HuH-7 (cell line): ENCODE results near the gene CRTC1.

ENCODE experiments used
- DNase-seq: peaks from one replicate; pipeline ENCODE4 v3.0.0; 2011; ENCODE audit warnings: low spot score

Gene CRTC1, protein sequence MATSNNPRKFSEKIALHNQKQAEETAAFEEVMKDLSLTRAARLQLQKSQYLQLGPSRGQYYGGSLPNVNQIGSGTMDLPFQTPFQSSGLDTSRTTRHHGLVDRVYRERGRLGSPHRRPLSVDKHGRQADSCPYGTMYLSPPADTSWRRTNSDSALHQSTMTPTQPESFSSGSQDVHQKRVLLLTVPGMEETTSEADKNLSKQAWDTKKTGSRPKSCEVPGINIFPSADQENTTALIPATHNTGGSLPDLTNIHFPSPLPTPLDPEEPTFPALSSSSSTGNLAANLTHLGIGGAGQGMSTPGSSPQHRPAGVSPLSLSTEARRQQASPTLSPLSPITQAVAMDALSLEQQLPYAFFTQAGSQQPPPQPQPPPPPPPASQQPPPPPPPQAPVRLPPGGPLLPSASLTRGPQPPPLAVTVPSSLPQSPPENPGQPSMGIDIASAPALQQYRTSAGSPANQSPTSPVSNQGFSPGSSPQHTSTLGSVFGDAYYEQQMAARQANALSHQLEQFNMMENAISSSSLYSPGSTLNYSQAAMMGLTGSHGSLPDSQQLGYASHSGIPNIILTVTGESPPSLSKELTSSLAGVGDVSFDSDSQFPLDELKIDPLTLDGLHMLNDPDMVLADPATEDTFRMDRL

DNA sequence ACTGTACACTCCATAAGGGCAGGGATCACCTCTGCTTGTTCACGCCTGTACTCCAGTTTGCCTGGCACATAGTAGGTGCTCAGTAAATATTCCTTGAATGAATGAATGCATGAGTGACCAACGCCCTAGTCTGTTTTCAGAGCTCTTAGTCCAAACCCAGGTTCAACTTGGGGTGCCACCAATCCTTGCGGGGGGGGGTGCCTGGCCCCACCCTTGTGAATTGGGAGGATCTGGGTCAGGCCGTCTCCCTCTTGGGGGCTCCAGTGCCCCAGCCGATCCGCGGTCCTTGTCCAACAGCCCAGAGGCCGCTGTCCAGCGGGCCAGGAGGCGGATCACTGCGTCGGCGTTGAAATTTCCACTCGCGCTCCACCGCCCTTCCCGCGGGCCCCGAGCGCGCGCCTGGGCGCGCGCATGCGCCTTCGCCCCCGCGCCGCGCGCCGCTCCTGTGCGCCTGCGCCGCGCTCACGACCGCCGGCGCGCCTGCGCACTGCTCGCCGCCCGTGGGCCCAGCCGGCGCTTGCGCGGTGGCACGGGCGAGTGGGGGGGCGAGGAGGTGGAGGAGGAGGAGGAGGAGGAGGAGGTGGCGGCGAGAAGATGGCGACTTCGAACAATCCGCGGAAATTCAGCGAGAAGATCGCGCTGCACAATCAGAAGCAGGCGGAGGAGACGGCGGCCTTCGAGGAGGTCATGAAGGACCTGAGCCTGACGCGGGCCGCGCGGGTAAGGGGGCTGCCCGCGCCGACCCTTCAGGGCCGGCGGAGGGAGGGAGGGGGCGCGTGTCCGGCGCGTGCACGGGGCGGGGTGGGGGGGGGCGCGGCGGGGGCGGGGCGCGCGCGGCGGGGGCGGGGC lies at the start of gene CRTC1:
CRTC1 (plus strand) TSS at position 572 of the 849 bp plus-strand sequence; CDS start at position 595, 23 bp downstream.
- DNase-seq = peak; percentile 98

DNA sequence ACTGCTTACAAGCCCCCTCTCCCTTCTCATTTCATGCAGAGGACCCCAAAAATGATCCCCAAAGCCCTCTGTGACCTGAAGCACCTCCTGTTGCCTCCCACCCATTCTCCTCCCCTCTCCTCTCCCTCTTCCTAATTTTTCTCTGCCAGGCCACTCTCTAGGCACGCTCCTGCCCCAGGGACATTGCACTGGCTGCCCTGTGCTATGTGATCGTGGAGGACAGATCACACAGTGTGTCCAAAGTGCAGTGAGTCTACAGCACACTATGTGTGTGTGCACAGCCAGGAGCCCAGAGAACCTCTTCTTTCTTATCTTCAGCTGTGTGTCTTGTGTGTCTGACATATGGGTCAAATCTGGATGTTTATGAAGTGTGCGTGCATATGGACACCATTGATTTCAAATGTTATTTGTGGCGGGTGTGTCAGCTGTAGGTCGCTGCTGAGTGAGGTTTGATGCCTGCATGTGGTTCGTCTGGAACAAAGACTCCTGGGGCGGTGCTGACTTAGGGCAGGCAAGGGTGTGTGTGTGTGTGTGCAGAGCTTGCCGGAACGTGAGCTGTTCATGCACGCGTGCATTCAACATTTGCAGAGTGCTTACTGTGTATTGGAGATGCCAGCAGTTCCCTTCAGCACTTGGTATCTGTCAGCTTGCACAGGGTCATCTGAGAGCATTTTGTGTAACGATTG lies 48.7 kb upstream of the CRTC1 start:
- no peak for DNase-seq

DNA sequence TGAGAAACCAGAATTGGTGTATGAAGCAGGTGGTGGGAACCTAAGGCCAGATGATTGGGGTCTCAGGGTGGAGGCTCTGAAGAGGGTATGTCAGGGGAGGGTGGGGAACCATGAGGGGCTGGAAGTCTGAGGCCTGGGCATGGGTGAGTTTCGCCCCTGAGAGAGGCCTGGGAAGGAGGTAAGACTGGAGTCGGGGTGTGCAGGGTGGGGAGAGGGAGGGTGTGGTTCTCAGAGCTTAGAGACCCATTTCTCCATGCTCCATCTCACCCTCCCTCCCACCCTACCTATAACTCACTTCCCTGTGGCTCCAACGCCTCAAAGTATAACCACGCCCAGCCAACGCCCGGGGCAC lies 47.7 kb upstream of the CRTC1 start:
- DNase-seq = no peak

DNA sequence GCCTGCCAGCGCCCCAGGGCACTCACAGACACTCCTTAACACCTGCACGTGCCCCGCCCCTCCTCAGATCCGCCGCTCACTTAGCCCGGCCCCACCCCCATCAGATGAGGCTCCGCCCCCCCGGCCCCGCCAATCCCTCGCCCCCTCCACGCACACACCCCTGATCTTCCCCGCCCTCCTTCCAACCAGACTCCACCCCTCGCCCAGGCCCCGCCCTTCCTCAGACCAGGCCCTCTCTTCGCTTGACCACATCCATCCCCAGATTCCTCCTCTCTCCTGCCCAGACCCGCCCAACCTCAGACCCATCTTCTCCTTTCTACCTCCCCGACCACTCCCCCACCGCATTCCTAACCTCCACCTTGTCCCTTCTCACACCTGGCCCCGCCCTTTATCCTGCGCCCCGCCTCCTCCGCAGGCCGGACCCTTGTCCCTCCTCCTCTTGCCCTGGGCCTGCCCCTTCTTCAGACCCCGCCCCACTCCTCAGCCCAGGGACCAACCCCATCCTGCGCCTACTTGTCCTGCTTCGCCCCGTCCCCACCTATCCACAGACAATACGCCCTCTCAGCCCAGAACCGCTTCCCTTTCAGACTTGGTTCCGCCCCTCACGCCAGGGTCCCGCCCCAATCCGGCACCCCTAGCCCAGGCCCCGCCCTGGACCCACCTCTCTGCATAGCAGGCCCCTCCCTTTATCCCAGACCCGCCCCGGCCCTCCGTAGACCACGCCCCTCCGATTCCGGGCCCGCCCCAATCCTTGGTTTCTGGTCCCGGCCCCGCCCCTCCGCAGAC lies 47.1 kb upstream of the CRTC1 start:
- DNase-seq = peak; percentile 79

DNA sequence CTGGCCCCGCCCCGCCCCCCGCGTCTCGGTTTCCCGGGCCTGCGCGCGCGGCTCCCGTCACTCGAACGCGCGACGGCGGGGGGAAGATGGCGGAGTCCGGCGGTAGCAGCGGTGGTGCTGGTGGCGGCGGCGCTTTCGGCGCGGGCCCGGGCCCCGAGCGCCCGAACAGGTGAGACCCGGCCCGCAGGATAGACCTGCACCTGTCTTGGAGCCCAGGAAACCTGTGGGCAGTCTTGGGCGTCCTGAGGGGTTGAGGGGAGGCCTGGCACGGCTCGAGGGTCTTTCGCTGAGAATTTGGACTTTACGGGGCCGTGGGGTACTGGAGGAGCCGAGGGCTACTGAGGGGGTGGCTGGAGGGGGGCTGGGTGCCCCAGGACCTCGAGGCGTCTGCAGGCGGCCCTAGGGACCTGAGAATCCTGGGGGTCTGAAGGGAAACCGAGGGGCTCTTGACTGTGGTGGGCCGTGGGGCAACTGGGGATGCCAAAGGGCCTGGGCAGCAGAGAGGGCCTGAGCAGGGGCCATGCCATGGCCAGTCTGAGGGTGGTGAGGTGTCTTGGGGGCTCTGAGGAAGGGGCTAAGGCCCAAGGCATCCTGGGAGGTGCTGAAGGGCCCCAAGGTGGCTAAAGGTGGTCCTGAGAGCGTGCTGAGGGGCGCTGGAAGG lies 46.4 kb upstream of the CRTC1 start, which contains the start of gene KLHL26:
KLHL26 (plus strand) TSS at position 60 of the 661 bp plus-strand sequence; CDS start at position 87, 27 bp downstream.
- DNase-seq = no peak

DNA sequence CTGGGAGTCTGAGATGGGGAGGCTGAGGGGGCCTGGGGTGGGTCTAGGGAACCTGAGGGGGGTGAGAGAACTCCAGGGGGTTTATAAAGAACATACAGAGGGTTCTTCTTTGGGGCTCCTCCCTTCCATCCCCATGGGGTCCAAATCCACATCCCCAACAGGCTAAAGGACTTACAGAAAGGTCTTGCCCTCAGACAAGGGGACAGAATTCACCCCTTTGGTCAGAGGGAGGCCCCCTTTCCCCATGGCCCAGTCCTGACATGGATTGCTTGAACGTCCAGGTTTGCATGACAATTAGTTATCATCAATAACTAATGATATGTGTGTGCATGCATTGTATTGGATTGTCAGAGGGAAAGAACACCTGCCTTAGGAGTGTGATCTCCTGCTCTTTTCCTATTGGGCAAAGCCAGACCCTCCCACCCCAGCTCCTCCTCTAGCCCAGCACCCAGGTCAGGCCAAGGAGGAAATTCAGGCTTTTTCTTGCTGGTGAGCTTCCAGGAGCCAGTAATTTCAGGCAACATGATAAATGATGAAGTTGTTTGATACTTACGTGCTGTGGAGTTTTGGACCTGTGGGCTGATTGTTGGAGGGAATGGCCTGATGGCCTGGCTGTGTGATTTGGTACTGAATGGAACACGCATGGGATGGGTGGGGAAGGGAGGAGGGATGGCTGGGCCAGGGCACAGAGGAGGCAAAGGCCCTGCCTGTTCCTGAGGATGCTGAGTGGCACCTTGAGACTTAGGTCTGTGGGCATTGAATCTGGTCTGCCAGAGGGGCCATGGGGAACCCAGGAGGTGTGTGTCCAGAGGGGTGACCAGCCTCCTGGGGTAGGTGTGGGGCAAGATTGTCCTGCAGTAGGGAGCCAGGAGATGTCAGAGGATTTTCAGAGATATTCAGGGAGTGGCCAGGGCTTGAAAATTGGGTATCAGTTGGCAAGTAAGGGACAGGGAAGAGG lies 45.5 kb upstream of the CRTC1 start:
- no peak for DNase-seq

DNA sequence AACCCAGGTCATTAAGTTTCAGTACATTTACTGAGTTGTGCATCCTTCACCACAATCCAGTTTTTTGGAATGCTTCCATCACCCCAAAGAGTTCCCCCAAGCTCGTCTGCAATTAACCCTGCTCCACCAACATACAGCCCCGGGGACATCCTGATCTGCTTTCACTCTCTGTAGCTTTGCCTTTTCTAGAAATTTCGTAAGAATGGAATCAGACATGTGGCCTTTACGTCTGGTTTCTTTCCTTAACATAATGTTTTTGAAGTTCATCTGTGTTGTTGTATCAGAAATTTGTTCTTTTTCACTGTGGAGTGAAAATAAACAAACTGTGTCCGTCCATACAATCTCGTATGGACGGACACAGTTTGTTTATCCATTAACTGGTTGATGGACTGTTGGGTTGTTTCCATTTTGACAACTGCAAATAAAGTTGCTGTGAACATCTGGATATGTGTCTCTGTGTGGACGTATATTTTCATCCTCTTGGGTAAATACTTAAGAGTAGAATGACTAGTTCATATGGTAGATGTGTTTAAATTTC lies 43.7 kb upstream of the CRTC1 start:
- no peak for DNase-seq

DNA sequence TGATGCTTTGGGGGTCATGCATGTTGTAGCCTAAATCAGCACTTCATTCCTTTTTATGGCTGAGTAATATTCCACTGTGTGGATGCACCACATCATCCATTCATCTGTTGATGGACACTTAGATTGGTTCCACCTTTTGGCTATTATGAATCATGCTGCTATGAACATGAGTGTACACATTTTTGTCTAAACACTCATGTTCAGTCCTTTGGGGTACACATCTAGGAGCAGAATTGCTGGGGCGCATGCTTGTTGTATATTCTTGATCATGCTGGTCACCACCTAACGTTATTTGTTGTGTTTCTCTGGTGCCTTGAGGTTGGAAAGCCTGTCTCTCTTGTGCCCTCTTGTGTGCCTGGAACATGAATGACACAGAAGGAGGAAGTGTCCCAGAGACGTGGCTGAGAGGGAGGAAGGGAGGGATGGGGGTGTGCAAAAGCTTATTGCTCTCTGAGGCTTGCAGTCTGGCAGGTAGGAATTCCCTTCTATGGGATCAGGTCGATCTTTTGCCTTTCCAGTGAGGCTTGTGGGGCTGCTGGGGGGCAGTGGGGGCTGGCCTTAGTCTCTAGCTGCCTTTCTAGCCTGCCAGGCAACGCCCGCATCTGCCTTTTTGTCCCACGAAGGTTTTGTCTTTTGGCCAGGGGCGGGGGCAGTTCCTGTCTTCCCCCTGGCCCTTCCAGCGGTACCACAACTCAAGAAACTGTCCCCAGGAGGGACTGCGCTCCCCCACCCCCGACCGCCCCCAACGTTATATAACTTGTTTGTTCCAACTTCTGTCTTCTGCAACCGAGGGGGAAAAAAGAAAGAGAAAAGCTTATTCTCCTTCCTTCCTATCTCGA lies 39.1 kb upstream of the CRTC1 start:
- peak; percentile 47 for DNase-seq

DNA sequence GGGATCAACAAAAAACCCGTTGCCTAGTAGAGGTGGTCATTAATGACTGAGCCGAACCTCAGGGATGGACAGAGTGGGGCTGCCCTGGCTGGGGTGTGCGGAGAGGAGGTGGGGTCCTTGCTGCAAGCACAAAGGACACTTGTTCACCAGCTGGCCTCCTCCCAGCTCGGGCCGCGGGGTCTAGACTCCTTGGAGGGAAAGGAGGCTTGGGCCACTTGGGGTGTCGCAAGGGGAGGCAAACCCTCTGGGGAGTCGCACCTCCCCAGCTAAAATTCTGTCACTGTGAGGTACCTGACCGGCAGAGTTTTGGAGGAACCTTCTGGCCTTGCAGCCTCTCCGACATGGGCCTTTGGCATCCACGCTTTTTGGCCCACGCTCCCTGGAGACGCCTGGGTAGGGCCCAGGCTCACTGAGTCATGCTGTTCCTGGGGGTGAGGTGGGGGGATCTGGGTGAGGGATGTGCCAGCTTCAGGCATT lies 38.4 kb upstream of the CRTC1 start:
- DNase-seq = no peak

DNA sequence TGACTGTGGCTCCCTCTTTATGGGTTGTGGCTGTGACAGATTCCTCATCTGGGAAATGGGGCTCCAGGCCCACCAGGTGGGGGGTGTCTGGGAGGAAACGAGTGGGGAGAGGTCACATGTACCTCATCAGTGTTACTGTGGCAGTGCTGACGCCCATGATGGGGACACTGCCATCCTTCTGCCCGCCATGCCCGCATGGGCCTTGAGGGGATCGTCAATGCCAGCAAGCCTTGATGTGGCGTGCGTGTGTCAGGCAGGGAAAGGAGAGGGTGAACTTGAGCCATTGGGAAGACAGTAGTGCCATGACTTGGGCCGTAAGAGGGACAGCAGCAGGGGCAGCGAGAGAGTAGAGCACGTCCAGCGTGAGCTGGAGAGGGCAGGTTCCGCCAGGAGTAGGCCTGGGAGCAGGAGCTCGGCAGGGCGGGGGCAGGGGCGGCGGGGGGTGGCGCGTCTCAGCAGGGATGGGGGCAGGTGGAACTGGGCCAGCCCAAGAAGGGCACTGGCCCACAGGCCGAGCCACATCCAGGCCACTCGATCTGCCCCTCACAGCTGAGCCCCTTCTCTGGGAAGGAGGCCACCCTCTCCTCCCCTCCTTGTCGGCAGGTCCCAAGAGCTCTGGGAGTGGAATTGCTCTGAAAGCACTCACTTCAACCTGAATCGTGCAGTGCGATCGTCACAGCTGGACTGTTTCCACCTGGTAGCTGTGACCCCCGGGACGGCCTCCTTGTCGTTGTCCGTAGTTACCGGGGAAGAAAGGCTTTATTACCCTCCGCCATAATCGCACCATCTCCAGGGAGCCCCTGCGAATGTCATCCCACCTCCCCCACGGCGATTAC lies 36.7 kb upstream of the CRTC1 start:
- DNase-seq = no peak

DNA sequence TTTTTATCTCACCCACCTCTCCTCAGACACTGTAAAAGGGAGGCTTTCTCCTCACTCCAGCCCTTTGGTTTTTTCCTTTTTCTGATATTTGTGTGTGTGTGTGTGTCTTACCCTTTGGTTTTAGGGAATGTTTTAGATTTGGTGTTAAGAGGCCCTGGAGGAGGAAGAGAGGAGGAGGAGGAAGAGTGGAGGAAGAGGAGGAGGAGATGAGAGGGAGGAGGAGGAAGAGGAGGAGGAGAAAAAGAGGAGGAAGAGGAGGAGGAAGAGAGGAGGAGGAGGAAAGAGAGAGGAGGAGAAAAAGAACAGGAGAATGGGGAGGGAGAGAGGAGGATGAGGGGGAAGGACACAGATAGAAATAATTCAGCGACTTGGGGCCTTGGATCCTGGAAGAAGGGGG lies 36.1 kb upstream of the CRTC1 start:
- no peak for DNase-seq

DNA sequence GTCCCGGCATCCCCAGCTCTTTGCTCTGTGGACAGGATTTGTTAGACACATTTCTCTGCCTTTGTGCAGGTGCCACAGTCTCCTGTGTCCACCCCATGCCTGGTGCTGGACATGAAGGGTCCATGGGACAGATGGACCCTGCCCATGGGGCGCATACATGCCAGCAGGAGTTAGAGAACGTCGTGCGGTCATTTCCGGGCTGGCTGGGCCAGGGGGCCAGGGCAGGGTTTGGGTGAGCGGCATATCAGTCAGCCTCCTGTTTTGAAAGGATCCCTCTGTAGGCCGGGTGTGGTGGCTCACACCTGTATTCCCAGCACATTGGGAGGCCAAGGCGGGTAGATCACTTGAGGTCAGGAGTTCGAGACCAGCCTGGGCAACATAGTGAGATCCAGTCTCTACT lies 35.7 kb upstream of the CRTC1 start:
- no peak for DNase-seq

DNA sequence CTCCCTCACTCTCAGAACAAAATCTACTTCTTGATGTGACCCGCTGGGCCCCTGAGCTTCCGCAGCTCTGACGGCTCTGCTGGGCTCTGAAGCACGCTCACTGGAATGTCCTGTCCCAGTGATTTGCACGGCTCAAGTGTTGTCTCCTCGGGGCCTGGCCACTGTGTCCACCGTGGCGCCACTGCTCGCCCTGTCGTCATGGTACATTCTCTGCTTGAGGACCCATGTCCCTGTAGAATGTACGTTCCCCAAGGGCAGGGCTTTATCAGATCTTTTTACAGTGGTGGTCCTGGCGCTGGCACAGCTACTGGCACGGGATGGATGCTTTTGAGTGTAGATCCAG lies 34.5 kb upstream of the CRTC1 start:
- no peak for DNase-seq

DNA sequence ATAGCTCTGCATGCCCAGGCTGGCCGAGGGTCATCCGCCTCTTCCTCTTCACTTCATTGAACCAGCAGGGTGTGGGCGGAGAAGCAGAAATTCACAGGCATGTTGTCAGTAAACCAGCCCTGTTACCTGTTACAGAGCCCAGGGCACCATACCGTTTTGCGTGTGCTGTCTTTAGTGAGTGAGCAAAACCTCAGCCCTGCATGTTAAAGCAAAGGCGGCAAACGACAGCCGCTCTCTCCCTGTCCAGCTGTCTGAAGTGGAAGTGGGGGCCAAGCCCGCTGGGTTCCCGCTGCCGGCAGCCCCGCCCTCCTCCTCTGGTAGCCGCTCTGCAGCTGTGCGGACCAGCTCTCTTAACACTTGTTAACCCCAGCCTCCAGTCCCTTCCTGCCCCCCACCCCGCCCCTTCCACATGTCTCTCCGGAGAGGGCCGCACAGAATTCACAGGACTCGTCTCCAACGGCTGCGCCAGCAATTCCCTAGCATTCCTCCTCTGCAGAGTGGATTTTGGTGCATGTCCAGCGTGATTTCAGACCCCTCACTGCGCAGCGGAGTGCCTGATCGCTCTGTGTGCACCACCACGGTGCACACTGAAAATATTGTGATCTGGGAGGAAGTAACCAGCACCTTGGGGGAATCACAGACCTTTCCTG lies 34.0 kb upstream of the CRTC1 start:
- no peak for DNase-seq

DNA sequence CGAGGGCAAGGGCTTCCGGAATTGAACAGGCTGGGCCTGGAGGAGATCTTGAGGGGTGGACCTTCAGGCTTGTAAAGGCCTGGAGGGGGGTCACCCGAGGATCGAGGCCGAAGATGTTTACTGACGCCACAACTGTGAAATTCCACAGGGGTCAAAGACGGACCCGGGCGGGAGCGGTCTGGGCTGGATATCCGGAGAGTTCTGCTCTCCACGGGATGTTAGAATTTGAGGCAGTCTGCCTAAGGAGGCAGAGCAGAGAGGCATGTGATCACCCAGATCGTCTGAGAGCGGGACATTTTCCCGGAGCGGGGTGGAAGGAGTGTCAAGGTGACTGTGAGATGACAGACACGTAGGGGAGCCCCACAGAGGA lies 33.5 kb upstream of the CRTC1 start:
- DNase-seq = no peak

DNA sequence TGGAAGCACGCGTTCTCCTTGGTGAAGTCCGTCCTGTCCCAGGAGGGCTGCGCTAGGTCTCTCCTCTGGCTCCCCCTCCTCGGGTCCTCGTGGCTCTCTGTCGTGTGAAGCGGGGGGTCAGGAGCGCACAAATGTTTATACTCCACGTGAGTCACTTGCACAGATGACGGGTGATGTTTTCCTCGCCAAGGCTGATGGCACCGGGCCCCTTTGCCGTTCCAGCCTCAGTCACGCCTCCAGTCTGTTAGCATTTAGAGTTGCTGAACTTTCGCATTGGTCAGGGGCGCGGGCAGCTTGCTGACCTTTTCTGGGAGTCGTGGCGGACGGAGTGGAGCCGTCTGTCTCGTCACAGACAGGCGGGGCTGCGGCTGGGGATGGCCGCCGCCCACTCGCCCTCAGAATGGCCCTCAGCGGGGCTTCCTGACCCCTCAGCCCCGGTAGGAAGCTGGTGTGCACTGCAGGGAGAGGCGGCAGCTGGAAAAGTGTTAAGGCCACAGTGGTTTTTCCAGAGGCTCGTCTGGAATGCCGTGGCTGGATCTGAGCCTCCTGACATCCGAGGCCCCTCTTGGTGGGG lies 32.9 kb upstream of the CRTC1 start:
- no peak for DNase-seq

DNA sequence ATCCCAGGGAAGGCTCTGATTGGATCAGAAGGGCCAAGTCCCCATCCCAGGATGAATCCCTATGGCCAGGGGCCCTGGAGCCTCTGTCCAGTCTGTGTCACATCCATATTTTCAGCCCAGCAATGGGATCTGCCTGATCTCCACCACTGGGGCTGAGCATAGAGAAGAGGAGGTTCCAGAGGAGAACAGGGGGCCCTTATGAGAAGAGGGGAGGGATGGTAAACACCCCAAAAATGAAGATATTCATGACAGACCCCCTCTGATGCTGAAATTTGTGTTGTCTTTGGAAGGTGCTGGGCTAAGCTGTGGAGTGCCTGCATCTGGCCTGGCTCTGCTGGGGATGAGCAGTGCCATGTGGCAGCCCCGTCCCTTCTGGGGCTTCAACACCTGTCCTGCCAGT lies 32.2 kb upstream of the CRTC1 start:
- no peak for DNase-seq
